ENCODE data around the gene RTKN2.

DNA sequence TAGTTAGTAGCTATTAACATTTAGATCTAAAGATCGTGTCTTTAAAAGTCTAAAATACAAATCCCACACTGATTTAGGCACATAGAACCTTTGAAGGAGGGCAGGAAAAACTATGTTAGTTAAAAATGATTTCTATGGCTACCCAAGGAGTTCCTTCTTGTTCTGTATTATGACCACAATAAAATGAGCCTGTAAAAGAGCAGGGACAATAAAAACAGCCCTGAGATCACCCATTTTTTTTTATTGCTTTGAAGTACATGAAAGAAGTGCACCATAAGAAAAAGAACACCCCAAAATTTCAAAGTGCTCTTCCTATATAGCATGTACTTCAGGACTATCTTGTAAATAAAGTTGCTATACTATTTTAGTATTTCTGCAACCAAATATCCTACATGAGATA lies 29.8 kb downstream of the RTKN2 start:
- TF ChIP-seq, protein P1, sequence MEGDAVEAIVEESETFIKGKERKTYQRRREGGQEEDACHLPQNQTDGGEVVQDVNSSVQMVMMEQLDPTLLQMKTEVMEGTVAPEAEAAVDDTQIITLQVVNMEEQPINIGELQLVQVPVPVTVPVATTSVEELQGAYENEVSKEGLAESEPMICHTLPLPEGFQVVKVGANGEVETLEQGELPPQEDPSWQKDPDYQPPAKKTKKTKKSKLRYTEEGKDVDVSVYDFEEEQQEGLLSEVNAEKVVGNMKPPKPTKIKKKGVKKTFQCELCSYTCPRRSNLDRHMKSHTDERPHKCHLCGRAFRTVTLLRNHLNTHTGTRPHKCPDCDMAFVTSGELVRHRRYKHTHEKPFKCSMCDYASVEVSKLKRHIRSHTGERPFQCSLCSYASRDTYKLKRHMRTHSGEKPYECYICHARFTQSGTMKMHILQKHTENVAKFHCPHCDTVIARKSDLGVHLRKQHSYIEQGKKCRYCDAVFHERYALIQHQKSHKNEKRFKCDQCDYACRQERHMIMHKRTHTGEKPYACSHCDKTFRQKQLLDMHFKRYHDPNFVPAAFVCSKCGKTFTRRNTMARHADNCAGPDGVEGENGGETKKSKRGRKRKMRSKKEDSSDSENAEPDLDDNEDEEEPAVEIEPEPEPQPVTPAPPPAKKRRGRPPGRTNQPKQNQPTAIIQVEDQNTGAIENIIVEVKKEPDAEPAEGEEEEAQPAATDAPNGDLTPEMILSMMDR (IDR thresholded peaks at IDR 0.05; ENCODE audit: low read depth, low read length): no peak
- no peak for TF ChIP-seq EZH2phosphoT487 (IDR thresholded peaks at IDR 0.05; ENCODE audit: low read depth)
